K562 (cell line): ENCODE measurements around the gene PATL1. TPM values are rescaled to one million over a fixed set of nuclear protein-coding genes. Genes with fewer than 3 reads are reported as not detected.

ENCODE experiments used
- ATF6 ChIP-seq: sonication (generic); formaldehyde crosslinking; IDR thresholded peaks from 2 replicates; pipeline ENCODE4 v1.4.0; 2020; ENCODE audit warnings: mild to moderate bottlenecking, missing genetic modification reagents
- EGR1 ChIP-seq: fragments of 450-650 bp; conservative IDR thresholded peaks from 2 replicates; pipeline ENCODE4 v1.6.1; 2017; ENCODE audit warnings: mild to moderate bottlenecking
- EHMT2 ChIP-seq: fragments of 450-650 bp; IDR thresholded peaks from 2 replicates; pipeline ENCODE4 v1.6.1; 2018; ENCODE audit warnings: antibody characterized with exemption
- ELF1 ChIP-seq: fragments of 200-800 bp; sonication (Bioruptor generic); IDR thresholded peaks from 2 replicates; pipeline ENCODE4 v1.6.1; 2016; ENCODE audit warnings: missing genetic modification characterization, missing compliant biosample characterization
- GABPB1 ChIP-seq: sonication (generic); formaldehyde crosslinking; IDR thresholded peaks from 2 replicates; pipeline ENCODE4 v1.8.0; 2022; ENCODE audit warnings: mild to moderate bottlenecking, missing genetic modification reagents
- GTF2E2 ChIP-seq: fragments of 200-800 bp; sonication (Bioruptor generic); IDR thresholded peaks from 2 replicates; pipeline ENCODE4 v1.6.1; 2016; ENCODE audit warnings: missing genetic modification characterization, missing compliant biosample characterization
- KLF6 ChIP-seq: fragments of 250-450 bp; sonication (Bioruptor Pico); IDR thresholded peaks from 2 replicates; pipeline ENCODE4 v1.4.0; 2020; ENCODE audit warnings: mild to moderate bottlenecking, moderate library complexity, borderline replicate concordance
- MTA3 ChIP-seq: fragments of 450-650 bp; formaldehyde crosslinking; IDR thresholded peaks from 2 replicates; pipeline ENCODE4 v1.6.1; 2017; ENCODE audit warnings: mild to moderate bottlenecking, borderline replicate concordance
- NONO ChIP-seq, 2 experiments: fragments of 200-400 bp in 1 of 2; fragments of 450-650 bp in 1 of 2; formaldehyde crosslinking in 1 of 2; IDR thresholded peaks; 2 replicates each; pipeline ENCODE4 v1.6.1; 2017; ENCODE audit warnings: low read depth in 2 of 2, mild to moderate bottlenecking in 2 of 2, moderate library complexity in 2 of 2, low read length in 1 of 2
- PHB2 ChIP-seq: fragments of 450-650 bp; IDR thresholded peaks from 2 replicates; pipeline ENCODE4 v1.6.1; 2017; ENCODE audit warnings: low read depth
- POLR2A ChIP-seq: fragments of 450-650 bp; conservative IDR thresholded peaks from 2 replicates; pipeline ENCODE4 v1.6.1; 2016
- RBFOX2 ChIP-seq: fragments of 200-400 bp; formaldehyde crosslinking; IDR thresholded peaks from 2 replicates; pipeline ENCODE4 v1.6.1; 2017; ENCODE audit warnings: low read depth, mild to moderate bottlenecking, low read length, moderate library complexity
- SMAD4 ChIP-seq: fragments of 250-450 bp; sonication (Bioruptor Pico); conservative IDR thresholded peaks from 2 replicates; pipeline ENCODE4 v1.8.0; 2021; ENCODE audit warnings: inconsistent platforms, mild to moderate bottlenecking, moderate library complexity
- SRSF7 ChIP-seq: fragments of 200-400 bp; formaldehyde crosslinking; optimal IDR thresholded peaks from 2 replicates; pipeline ENCODE3; 2017; ENCODE audit warnings: mild to moderate bottlenecking, low read depth, low read length
- TCFL5 ChIP-seq: fragments of 250-450 bp; sonication (Bioruptor Pico); conservative IDR thresholded peaks from 2 replicates; pipeline ENCODE4 v1.6.1; 2021; ENCODE audit warnings: mild to moderate bottlenecking, moderate library complexity, matching md5 sums
- TGIF2 ChIP-seq: sonication (generic); formaldehyde crosslinking; IDR thresholded peaks from 2 replicates; pipeline ENCODE4 v1.8.1; 2022; ENCODE audit warnings: mild to moderate bottlenecking, missing genetic modification reagents, moderate library complexity
- XRCC4 ChIP-seq: IDR thresholded peaks from one replicate; pipeline ENCODE4 v1.6.1; 2011; ENCODE audit not compliant: insufficient read depth, insufficient read length; ENCODE audit errors: extremely low read depth
- ZNF324 ChIP-seq: fragments of 250-450 bp; sonication (Bioruptor Pico); IDR thresholded peaks from 2 replicates; pipeline ENCODE4 v1.4.0; 2020; ENCODE audit warnings: mild to moderate bottlenecking
- ZNF584 ChIP-seq: fragments of 200-800 bp; sonication (Bioruptor generic); IDR thresholded peaks from 2 replicates; pipeline ENCODE4 v1.6.1; 2016; ENCODE audit warnings: low read depth, mild to moderate bottlenecking, missing genetic modification characterization, missing compliant biosample characterization
- polyA plus RNA-seq, 8 experiments: library from polyadenylated mRNA; depleted of rRNA in 4 of 8; stranded (reverse) in 5 of 8; unstranded in 3 of 8; fragments of >200 nt; fragmentation: Nextera tagmentation in 2 of 8; fragmentation: Illumina TruSeq in 1 of 8; extraction: Ambion mirVana in 2 of 8; extraction: Trizol in 1 of 8; gene quantifications; 2 replicates each; pipeline versions ENCODE4 v1.2.1 to v1.2.3, GENCODE V29; 2011 to 2014; ENCODE audit warnings: inconsistent platforms in 1 of 8, missing spikeins in 1 of 8
- total RNA-seq, 7 experiments: library from RNA; depleted of rRNA in 6 of 7; stranded (reverse); fragments of >200 nt in 6 of 7; fragmentation: Illumina TruSeq in 2 of 7; extraction: Trizol in 2 of 7; gene quantifications; 2 replicates each; pipeline versions ENCODE4 v1.2.1 to v1.2.3, GENCODE V29; 2011 to 2021; ENCODE audit warnings: low replicate concordance in 1 of 7
- TF ChIP-seq, protein P1 (sequence below): fragments of 200-800 bp; sonication (Bioruptor generic); IDR thresholded peaks from 2 replicates; pipeline ENCODE4 v1.6.1; 2017; ENCODE audit warnings: missing genetic modification characterization, missing compliant biosample characterization
- TF ChIP-seq, protein P2 (sequence below): fragments of 250-450 bp; sonication (Bioruptor Pico); IDR thresholded peaks from 2 replicates; pipeline ENCODE4 v1.8.0; 2021; ENCODE audit warnings: mild to moderate bottlenecking, moderate library complexity
- TF ChIP-seq, protein P3 (sequence below): fragments of 450-650 bp; formaldehyde crosslinking; IDR thresholded peaks from 2 replicates; pipeline ENCODE4 v1.4.0; 2020; ENCODE audit warnings: mild to moderate bottlenecking, mixed read lengths

Gene PATL1
- total and polyA plus RNA-seq, 9 of the 15 experiments (the other 6 are each of a cell fraction or from before 2014, with no cell fraction given), result 3.2 to 48.0 (median 16.4) TPM

DNA sequence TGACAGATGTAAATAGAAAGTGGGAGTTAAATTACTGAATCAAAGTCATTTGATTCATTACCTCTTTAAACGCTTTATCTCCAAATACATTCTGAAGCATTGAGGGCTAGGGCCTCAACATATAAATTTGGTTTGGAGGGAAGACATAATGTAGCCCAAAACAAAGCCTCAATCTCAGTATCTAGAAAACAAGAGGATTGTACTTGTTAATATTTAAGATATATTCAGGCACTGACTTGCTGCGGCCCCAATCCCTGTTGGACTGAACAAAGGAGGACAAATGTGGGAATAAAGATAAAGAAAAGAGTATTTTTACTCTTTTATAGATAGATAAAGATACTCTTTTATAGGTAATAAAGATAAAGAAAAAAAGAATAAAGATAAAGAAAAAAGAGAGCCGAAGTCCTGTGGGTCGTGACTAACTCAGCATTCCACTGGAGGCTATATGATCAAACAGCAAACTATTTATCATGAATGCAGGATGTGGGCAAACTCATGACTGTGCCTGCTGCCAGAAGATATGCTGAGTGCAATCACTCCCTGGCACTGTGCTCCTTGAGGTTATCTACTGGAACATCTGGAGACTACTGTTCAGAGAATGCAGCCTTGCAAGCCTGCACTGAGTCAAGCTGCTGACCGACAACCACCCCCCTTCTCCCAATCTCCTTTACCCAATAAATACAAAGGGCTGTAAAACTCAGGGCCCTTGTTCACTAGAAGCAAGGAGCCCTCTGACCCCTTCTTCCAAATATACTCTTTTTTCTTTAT lies 37.9 kb upstream of the PATL1 start (continued):
- peak; percentile 65; the same call in 1 of the 2 replicates for TF ChIP-seq KLF6 (CRISPR knock-in tag)
- 0 out of 2 replicates have a peak, but pooled peaks have one; percentile 56 for TF ChIP-seq TCFL5 (CRISPR knock-in tag)
- TF ChIP-seq, protein P1, sequence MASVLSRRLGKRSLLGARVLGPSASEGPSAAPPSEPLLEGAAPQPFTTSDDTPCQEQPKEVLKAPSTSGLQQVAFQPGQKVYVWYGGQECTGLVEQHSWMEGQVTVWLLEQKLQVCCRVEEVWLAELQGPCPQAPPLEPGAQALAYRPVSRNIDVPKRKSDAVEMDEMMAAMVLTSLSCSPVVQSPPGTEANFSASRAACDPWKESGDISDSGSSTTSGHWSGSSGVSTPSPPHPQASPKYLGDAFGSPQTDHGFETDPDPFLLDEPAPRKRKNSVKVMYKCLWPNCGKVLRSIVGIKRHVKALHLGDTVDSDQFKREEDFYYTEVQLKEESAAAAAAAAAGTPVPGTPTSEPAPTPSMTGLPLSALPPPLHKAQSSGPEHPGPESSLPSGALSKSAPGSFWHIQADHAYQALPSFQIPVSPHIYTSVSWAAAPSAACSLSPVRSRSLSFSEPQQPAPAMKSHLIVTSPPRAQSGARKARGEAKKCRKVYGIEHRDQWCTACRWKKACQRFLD, result peak; percentile 96
- TF ChIP-seq SMAD4 (CRISPR knock-in tag), result peak; percentile 95
- TF ChIP-seq, protein P2, sequence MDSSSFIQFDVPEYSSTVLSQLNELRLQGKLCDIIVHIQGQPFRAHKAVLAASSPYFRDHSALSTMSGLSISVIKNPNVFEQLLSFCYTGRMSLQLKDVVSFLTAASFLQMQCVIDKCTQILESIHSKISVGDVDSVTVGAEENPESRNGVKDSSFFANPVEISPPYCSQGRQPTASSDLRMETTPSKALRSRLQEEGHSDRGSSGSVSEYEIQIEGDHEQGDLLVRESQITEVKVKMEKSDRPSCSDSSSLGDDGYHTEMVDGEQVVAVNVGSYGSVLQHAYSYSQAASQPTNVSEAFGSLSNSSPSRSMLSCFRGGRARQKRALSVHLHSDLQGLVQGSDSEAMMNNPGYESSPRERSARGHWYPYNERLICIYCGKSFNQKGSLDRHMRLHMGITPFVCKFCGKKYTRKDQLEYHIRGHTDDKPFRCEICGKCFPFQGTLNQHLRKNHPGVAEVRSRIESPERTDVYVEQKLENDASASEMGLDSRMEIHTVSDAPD, result no peak
- peak; percentile 92 for TF ChIP-seq MTA3
- no peak for TF ChIP-seq RBFOX2
- TF ChIP-seq SRSF7, result no peak
- TF ChIP-seq POLR2A, result no peak
- TF ChIP-seq ZNF324 (CRISPR knock-in tag), result no peak
- TF ChIP-seq GTF2E2 (tag), result 0 out of 2 replicates have a peak, but pooled peaks have one; percentile 13
- TF ChIP-seq TGIF2 (CRISPR knock-in tag), result no peak
- TF ChIP-seq ZNF584 (CRISPR knock-in tag), result peak; percentile 95
- no peak for TF ChIP-seq ATF6 (CRISPR knock-in tag)
- TF ChIP-seq, protein P3, sequence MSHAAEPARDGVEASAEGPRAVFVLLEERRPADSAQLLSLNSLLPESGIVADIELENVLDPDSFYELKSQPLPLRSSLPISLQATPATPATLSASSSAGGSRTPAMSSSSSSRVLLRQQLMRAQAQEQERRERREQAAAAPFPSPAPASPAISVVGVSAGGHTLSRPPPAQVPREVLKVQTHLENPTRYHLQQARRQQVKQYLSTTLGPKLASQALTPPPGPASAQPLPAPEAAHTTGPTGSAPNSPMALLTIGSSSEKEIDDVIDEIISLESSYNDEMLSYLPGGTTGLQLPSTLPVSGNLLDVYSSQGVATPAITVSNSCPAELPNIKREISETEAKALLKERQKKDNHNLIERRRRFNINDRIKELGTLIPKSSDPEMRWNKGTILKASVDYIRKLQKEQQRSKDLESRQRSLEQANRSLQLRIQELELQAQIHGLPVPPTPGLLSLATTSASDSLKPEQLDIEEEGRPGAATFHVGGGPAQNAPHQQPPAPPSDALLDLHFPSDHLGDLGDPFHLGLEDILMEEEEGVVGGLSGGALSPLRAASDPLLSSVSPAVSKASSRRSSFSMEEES (CRISPR knock-in tag), result peak; percentile 22; the same call in 1 of the 2 replicates
- 0 out of 2 replicates have a peak, but pooled peaks have one; percentile 30 for TF ChIP-seq ELF1 (tag)
- peak; percentile 35; the same call in 1 of the 2 replicates for TF ChIP-seq GABPB1 (CRISPR knock-in tag)
- peak in 1 of 2 experiments; percentile 80; a peak in 2 of 4 replicates for TF ChIP-seq NONO (IDR thresholded peaks at IDR 0.05; ENCODE audit: low read depth in 2 of 2, low read length in 1 of 2)
- TF ChIP-seq PHB2, result peak; percentile 93
- TF ChIP-seq XRCC4, result no peak
- 0 out of 2 replicates have a peak, but pooled peaks have one; percentile 21 for TF ChIP-seq EHMT2
- TF ChIP-seq EGR1, result 0 out of 2 replicates have a peak, but pooled peaks have one; percentile 9
